ENCODE measurements around the gene POU6F2.
"Not testable (repeated sequence)": the region's sequence is repeated elsewhere in the genome, so short reads cannot be mapped to it uniquely, and the experiment has no call there.

Gene POU6F2, protein sequence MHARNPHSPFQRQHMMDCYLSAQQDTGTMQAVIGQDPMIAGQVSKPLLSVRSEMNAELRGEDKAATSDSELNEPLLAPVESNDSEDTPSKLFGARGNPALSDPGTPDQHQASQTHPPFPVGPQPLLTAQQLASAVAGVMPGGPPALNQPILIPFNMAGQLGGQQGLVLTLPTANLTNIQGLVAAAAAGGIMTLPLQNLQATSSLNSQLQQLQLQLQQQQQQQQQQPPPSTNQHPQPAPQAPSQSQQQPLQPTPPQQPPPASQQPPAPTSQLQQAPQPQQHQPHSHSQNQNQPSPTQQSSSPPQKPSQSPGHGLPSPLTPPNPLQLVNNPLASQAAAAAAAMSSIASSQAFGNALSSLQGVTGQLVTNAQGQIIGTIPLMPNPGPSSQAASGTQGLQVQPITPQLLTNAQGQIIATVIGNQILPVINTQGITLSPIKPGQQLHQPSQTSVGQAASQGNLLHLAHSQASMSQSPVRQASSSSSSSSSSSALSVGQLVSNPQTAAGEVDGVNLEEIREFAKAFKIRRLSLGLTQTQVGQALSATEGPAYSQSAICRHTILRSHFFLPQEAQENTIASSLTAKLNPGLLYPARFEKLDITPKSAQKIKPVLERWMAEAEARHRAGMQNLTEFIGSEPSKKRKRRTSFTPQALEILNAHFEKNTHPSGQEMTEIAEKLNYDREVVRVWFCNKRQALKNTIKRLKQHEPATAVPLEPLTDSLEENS

DNA sequence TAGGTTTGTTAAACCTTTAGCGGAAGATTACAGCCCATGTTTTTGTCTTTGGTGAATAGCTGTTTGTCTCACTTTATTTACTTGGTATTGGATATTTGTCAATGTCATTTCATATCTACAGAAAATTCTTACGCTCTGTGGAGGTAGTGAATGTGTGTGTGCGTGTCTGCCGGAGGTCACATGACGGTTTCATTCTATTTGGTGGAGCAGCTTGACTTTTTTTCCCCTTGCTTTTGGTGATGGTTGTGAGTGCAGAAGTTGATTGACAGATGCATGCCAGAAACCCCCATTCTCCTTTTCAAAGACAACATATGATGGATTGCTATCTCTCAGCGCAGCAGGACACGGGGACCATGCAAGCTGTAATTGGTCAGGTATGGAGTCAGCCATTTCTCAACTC is at the start of gene POU6F2:
POU6F2 (plus strand) TSS at position 225 of the 400 bp plus-strand sequence; CDS start at position 270, 45 bp downstream.
- no peak for DNase-seq (ENCODE audit: extremely low spot score, insufficient read length, low read depth)
- no peak for FAIRE-seq

DNA sequence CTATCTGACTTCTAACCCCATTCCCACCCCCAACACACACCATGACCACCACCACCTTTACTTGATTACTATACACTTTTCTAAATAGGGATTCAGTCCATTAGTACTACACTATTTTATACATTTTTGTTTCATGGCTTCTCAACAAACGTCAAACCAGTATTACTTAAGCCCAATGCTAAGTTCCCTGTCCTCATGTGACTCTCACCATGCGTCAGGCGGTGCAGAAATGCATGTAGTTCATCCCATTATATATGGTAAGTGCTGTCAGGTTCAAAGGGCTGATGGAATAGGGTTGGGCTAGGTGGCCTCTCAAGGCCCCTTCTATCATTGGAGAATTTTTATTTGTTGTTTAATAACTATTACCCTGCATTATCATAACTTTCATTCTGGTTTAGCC is 49.2 kb upstream of the POU6F2 start:
- DNase-seq (ENCODE audit: extremely low spot score, insufficient read length, low read depth) (no peak), FAIRE-seq (no peak)

DNA sequence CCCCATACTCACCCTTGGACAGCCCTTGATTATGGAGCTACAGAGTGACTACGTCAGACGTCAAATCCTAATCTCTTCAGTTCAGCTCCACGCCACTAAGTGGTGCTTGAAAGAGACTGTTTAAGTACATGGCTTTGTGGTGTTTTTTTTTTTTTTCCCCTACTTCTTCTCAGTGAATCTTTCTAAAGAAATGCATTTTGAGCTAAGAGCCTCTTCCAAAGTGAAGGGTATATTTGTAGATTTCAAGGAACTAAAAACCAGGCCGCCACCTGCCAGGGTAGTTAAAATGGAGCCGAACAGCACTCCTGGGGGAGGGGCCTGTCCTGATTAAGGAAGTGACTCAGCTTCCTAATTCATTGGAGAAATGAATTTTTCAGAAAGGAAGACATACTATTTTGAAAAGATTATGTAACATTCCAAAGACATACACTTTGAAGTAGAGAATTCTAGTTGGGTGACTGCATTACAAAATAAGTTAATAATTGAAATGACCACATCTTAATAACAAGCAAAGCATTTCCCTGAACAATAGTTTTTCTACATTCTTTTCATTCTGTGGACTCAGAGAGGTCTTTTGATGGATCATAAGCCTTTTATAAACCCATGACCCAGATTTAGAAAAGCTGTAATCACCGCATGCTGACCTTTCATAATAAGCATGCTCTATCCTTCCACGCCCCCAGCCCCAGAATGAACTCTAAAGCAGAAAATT is 48.1 kb upstream of the POU6F2 start:
- FAIRE-seq (no peak), DNase-seq (ENCODE audit: extremely low spot score, insufficient read length, low read depth) (no peak)

DNA sequence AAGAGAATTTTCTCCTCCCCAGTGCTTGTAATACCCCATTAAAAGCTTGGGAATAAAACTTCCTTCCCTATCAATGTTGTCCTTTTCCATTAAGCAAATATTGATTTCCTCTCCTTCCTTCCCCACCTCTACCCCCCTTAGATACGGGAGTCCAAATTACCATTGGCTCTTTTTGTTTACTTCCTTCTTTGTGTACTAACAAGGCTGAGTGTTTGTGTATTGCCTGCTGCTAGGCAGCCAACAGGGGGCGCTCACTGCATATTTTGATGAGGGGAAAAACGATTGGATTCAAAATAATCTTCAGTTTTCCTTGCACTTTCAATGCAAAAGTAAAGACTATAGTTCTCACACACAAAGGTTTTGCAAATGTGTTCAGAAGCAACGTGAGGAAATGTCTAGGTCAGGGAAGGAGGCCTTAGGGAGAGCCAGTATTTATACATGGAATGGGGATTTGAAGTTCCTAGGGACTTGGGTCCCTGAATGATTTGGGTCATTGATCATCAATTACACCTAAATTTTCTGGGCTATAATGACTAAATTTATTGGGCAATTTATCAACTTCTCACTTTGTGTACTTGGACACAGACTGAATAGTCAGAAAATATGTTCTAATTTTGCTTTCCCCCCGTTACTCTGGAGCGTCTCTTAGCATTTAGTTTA is 45.1 kb upstream of the POU6F2 start:
- DNase-seq (ENCODE audit: extremely low spot score, insufficient read length, low read depth): peak; percentile 20
- peak; percentile 71 for FAIRE-seq

DNA sequence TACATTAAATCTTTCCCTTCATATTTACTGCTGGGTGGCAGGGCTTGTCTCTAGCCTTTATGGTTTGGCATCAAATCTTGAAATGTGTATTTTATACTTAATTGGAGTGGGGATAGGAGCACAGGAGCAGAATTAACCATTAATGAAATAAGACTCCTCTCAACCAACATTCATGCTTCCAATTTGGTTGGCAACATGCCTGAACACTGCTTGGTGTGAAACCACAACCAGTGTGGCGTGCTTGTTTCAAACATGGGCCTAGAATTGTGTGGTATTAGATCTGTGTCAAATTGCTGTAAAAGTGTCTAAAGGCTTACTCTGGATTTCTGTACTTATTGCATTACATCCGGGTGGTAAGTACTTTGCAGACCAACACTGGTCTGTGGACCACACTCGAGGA is 43.7 kb upstream of the POU6F2 start:
- no peak for FAIRE-seq
- DNase-seq (ENCODE audit: extremely low spot score, insufficient read length, low read depth): no peak

DNA sequence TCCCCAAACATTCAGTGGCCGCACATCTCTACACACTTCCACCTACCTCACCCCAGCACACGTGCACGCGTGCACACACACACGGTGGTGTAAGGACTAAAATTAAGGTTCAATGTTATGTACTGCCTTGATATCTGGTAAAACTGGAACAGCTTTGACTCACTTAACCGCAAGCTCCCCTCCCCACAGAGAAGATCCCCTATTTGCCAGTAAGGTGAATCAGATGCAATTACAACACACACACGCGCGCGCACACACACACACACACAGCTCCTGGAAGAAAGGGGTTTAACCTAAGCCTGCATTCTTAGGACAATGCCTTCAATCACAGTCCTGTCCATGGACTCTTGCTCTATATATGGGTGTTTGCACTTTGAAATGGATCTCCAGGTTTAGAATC is 43.2 kb upstream of the POU6F2 start:
- FAIRE-seq: no peak

DNA sequence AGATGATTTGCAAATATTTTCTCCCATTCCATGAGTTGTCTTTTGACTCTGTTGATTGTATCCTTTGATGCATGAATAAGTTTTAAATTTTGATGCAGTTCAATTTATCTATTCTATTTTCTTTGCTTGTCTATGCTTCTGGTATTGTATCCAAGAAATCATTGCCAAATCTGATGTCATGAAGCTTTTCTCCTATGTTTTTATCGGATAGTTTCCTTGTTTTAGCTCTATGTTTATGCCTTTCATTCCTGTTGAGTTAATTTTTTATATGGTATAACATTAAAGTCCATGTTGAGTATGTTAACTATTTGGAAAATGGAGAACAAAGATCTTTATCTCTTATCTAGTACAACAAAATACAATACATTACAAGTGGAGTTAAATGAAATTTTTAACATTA is 41.1 kb upstream of the POU6F2 start:
- no peak for FAIRE-seq
- DNase-seq (ENCODE audit: extremely low spot score, insufficient read length, low read depth): no peak

More for the DNA sequence above, 43.2 kb upstream of the POU6F2 start:
- DNase-seq (ENCODE audit: extremely low spot score, insufficient read length, low read depth): no peak

DNA sequence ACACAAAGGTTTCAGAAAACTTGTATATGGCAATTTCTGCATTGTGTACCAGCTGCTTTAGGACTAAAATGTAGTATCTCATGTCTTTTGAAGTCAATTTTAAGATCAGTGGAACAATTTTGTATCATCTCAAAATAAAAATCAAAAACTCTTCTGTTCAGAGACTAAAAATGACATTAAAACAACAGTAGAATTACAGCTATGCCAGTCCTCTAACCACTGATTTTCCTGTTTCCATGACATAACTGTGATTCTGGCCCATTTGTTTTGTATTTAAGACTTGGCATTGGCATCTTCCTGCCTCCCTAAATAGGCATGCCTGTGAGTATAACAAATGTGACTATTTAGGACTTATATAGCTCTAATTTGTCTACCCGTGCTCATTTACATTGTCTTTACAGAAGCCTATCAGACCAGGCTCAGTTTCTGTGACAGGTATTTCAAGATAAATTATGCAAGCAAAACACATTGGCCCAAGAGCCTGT is 39.7 kb upstream of the POU6F2 start:
- DNase-seq (ENCODE audit: extremely low spot score, insufficient read length, low read depth) (no peak), FAIRE-seq (no peak)

DNA sequence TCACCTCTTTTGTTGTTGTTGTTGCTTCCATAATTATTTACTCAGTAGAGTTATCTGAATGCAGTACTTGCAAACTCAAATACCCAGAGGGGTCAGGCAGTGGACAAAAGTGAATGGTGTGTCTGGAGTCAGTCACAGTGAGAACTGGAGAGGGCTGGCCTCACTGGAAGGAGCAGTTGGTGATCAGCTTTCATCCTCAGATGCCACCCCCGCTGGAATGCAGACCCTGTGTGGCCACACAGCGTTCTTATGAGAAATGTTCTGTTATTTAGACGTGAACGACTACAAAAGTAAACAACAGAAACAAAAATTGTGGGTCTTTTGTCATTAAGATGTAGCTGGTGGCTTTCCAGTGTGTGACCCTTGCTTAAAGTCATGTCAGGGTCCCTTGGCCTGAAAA is 39.1 kb upstream of the POU6F2 start:
- DNase-seq (ENCODE audit: extremely low spot score, insufficient read length, low read depth) (no peak), FAIRE-seq (no peak)

DNA sequence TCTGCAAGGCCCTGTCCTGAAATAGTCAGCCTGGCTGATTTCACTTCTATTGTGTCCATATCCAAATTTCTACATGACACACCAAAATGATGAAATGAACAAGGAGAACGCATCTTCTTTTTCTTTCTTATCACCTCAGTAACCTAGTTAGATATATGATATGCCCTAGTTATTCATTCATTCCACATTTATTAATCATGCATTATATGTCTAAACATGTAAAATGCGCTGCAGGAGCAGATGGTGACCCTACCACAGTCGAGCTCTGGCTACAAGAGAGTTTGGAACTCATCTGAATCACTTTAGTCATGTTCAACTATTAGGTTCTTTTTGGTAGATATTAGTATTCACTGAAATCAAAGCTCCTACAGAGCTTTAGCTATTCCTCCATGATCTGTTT is 36.9 kb upstream of the POU6F2 start:
- DNase-seq (ENCODE audit: extremely low spot score, insufficient read length, low read depth): no peak
- FAIRE-seq: no peak

DNA sequence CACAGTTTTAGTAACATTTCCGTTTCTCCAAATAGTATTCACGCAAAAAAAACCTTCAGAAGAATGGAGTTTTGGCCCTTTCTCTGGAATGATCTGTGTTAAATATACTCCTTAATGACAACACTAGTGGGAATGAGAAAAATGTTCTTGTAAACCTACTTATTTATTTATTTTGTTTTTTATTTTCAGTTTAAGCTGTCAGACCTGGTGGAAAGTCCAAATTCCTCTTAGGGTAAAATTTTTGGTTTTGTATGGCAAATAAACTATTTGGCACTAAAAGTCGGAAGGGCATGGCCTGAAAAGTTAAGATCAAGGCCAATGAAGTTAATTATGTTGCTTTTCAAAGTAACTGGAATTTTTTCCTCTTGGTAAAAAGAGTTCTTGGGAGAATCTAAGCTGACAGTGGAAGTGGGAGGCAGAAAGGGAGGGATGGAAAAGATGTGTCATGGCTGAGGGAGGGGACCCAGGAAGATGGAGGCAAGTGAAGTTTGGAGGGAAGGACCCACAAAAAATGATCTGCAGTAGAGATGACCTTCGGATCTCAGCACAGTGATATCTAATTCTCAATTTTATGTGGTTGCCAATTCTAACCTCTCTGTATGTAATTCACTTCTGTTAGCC is 35.2 kb upstream of the POU6F2 start:
- FAIRE-seq (no peak), DNase-seq (ENCODE audit: extremely low spot score, insufficient read length, low read depth) (no peak)

DNA sequence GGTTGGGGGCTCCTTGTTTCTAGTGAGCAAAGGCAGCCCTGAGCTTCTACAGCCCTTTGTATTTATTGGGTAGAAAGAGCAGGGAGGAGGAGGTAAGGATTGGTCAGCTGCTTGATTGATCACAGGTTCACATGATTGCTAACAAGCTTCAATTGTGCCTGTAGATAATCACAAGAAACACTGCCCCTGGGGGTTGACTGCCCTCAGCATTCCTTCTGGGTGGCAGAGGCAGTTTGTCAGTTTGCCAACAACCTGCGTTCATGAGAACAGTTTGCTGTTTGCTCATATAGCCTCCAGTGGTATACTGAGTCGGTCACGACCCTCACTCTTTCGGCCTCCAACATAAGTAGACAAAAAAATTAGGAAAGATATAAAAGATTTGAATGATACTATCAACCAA is 30.2 kb upstream of the POU6F2 start:
- DNase-seq (ENCODE audit: extremely low spot score, insufficient read length, low read depth); FAIRE-seq: not testable (repeated sequence)

DNA sequence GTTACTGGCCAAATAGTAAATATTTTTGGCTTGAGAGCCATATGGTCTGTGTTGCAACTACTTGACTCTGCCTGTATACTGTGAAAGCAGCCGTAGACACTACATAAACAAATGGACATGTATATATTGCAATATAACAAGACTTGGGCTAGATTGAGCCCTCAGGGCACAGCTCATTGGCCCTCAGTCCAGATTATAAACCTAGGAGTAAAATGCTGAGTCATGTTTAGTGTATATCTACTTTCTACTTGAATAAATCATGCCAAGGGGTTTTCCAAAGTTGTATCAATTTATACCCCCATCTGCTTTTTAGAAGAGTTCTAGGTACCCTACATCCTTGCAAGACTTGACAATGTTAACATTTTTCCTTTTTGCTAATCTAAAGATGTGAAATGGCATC is 27.4 kb upstream of the POU6F2 start:
- DNase-seq (ENCODE audit: extremely low spot score, insufficient read length, low read depth): no peak
- FAIRE-seq: no peak

DNA sequence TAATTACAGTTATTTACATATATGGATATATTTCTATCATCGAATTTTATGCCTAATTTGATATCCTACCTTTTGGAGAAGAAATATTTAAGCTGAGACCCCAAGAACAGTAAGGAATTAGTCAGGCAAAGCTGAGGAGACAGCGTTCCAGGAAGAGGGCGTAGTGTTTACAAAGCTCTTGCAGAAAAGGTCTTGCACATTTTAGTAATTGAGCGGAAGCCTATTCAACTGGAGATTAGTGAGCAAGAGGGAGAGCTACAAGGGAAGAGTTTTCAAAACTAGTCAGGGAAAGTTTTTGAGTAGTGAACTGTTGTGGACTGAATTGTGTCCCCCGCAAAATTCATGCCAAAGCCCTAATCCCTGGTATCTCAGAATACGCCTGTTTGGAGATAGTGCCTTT is 26.5 kb upstream of the POU6F2 start:
- no peak for DNase-seq (ENCODE audit: extremely low spot score, insufficient read length, low read depth)
- no peak for FAIRE-seq

DNA sequence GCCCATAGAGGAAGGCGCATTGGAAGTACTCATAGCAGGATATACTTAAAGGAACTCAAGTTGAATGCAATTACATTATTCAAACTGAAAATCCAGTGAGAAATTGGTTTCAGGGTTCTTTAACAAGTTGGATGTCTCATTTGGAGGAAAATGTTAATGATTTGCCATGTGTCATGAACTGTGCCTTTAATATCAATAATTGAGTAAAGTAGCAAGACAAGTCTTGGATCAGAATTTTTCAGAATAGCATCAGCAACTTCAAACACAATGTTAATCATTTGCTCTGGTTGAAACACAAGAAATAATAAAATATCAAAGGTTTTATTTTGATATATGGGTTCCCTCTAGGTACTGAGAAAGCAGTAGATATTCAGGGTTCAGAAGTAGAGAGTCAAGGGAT is 24.5 kb upstream of the POU6F2 start:
- DNase-seq (ENCODE audit: extremely low spot score, insufficient read length, low read depth): no peak

DNA sequence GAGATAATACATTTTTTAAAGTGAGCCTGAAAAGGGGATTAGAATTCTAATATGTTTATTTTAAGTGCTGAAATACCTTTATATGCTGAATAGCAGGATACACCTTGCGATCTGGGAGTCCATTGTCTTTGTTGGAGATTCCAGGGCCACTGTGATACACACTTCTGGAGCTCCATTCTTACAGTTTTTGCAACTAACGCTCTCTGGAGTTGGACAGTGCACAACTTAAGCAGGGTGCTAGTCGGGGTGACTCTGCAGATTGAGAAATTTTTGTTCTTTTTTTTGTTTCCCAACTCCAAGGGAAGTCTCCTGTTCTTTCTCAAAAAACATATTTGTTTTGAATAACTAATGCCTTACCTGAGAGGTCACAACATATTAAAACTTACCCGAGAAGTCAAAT is 23.7 kb upstream of the POU6F2 start:
- DNase-seq (ENCODE audit: extremely low spot score, insufficient read length, low read depth) (no peak), FAIRE-seq (no peak)

More for the DNA sequence above, 24.5 kb upstream of the POU6F2 start:
- no peak for FAIRE-seq

DNA sequence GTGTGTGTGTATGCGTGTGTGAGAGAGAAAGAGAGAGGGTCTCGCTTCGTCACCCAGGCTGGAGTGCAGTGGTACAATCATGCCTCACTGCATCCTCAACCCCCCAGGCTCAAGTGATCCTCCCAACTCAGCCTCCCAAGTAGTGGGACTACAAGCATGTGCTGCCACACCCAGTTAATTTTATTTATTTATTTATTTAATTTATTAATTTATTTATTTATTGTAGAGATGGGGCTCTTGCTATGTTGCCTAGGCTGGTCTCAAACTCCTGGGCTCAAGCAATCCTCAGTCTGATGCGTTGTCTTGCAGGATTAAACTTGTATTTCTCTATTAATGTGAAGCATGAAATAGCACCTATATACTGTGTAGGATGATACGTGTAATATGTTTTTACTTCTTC is 21.8 kb upstream of the POU6F2 start:
- DNase-seq (ENCODE audit: extremely low spot score, insufficient read length, low read depth) (no peak), FAIRE-seq (no peak)

DNA sequence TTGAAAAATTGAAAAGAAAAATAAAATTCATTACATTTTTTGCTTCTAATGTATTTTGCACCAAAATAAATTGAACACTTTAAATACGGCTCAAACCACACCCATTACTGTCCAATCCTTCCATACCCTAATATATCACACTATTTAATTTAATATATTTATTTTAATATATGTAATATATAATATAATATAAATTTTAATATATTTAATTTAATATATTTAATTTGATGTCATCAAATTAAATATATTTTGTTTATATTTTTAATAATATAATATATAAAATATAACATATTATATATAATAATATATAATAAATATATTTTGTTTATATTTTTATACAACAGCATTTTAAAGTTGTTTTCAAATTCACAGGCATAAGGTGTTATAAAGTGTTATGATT is 15.7 kb upstream of the POU6F2 start:
- DNase-seq (ENCODE audit: extremely low spot score, insufficient read length, low read depth) (no peak), FAIRE-seq (no peak)

DNA sequence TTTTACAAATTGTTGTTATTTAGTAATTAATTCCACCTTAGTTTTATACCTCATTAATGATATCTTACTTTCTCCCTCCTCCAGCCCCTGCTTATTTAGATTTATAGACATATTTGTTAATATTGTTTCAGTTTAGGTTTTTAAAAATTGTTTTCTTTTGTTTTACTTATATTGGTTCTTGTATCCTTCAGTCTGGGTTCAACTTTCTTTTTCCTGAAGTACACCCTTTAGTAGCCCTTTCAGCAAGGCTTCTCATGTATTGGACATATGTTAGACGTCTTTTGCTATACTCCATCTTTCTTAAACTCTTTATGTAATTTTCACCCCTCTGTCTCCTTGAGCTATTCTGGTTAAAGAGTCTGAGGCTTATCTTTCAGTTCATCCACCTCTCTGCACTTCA is 12.8 kb upstream of the POU6F2 start:
- FAIRE-seq: no peak
- DNase-seq (ENCODE audit: extremely low spot score, insufficient read length, low read depth): no peak

DNA sequence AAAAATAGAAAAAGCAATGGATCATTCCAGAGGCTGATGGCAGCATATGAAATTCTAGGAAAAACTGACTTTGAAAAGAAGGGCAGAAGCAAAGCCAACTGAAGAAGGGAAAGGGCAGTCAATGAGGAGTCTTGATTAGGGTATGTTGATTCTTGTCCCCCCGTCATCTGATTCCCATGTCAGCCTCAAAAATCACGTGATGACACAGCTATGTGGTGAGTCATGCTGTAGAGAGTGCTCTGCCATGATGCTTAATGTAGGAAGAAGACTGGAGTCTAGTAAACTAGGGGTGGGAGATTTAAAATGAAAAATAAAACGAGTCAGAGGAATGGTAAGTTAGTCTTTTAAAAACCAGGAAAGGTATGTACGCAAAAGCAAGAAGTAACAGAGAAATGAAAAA is 3.9 kb upstream of the POU6F2 start:
- FAIRE-seq: no peak
- DNase-seq (ENCODE audit: extremely low spot score, insufficient read length, low read depth): no peak

All from GM18507 (cell line).